B cell (primary cell): ENCODE data around the gene GPR180. TPM values are rescaled to one million over a fixed set of nuclear protein-coding genes. Genes with fewer than 3 reads are reported as not detected.

Source experiments
- ATAC-seq: fragments of 200-7000 bp; cut with Tn5 transposase; one replicate; pipeline ENCODE4 v1.10.0; 2021; ENCODE audit warnings: low read depth, mild to moderate bottlenecking, moderate number of reproducible peaks, moderate library complexity
- CTCF ChIA-PET: fragments of 350-600 bp; sonication (Branson Sonifier 250); formaldehyde crosslinking; loops from one replicate; lab custom pipeline; 2021; ENCODE audit warnings: antibody characterized with exemption, inconsistent platforms; lab: Charles Lee
- POLR2A ChIA-PET: fragments of 350-600 bp; sonication (Branson Sonifier 250); formaldehyde crosslinking; loops from one replicate; lab custom pipeline; 2021; ENCODE audit warnings: antibody characterized with exemption; lab: Charles Lee
- DNase-seq: peaks from one replicate; pipeline ENCODE4 v3.0.0; 2013
- H2AFZ ChIP-seq: 2 replicates; pipeline ENCODE4 v1.6.1; 2012; ENCODE audit warnings: mild to moderate bottlenecking, low read depth, low read length; ENCODE audit not compliant: insufficient read depth, poor library complexity, severe bottlenecking
- H3K27ac ChIP-seq, 2 donors: 1 replicate in 1 of 2; 2 replicates in 1 of 2; pipeline ENCODE4 v1.5.1; 2012 to 2013; ENCODE audit warnings: low read length in 2 of 2, mild to moderate bottlenecking in 2 of 2, moderate library complexity in 1 of 2
- H3K27me3 ChIP-seq, 4 experiments: fragments of 200-600 bp in 1 of 4; sonication (generic) in 1 of 4; replicated peaks in 1 of 4; 1 replicate in 2 of 4; 2 replicates in 2 of 4; pipeline versions ENCODE4 v1.6.1 to v1.7.0; 2013 to 2016; ENCODE audit warnings: low read length in 3 of 4, mild to moderate bottlenecking in 2 of 4, mixed read lengths in 1 of 4, moderate library complexity in 1 of 4; ENCODE audit not compliant: insufficient read depth in 4 of 4, control insufficient read depth in 3 of 4; ENCODE audit errors: control extremely low read depth in 1 of 4
- H3K36me3 ChIP-seq, 2 experiments: replicated peaks in 1 of 2; 1 replicate in 1 of 2; 2 replicates in 1 of 2; pipeline versions ENCODE4 v1.6.1 to v1.7.1; 2013; ENCODE audit warnings: low read length in 1 of 2; ENCODE audit not compliant: insufficient read depth in 2 of 2, control insufficient read depth in 1 of 2; ENCODE audit errors: control extremely low read depth in 1 of 2, extremely low read depth in 1 of 2
- H3K4me1 ChIP-seq, 2 donors: fragments of 200-600 bp in 1 of 2; sonication (generic) in 1 of 2; 1 replicate in 1 of 2; 2 replicates in 1 of 2; pipeline versions ENCODE4 v1.5.1 to v1.6.1; 2013 to 2017; ENCODE audit warnings: low read length in 2 of 2; ENCODE audit not compliant: control insufficient read depth in 2 of 2, insufficient read depth in 2 of 2
- H3K4me2 ChIP-seq: replicated peaks from 2 replicates; pipeline ENCODE3; 2012; ENCODE audit warnings: mild to moderate bottlenecking, low read depth, low read length; ENCODE audit not compliant: poor library complexity, severe bottlenecking
- H3K4me3 ChIP-seq, 5 experiments: fragments of 200-600 bp in 1 of 5; sonication (generic) in 1 of 5; 1 replicate in 3 of 5; 2 replicates in 2 of 5; pipeline versions ENCODE4 v1.5.1 to v1.7.0; 2011 to 2016; ENCODE audit warnings: low read length in 4 of 5, mild to moderate bottlenecking in 4 of 5, low read depth in 2 of 5, control low read depth in 1 of 5, moderate library complexity in 1 of 5; ENCODE audit not compliant: insufficient read depth in 1 of 5; ENCODE audit errors: control extremely low read depth in 1 of 5, extremely low read depth in 1 of 5
- H3K79me2 ChIP-seq: fragments of 200-600 bp; sonication (generic); one replicate; pipeline ENCODE4 v1.6.0; 2016; ENCODE audit warnings: low read length; ENCODE audit not compliant: control insufficient read depth, insufficient read depth
- H3K9ac ChIP-seq: fragments of 200-600 bp; sonication (generic); 2 replicates; pipeline ENCODE4 v1.6.1; 2017; ENCODE audit warnings: mild to moderate bottlenecking, low read length, moderate library complexity
- H3K9me3 ChIP-seq, 3 donors: one replicate each; pipeline versions ENCODE4 v1.6.1 to v1.7.1; 2013; ENCODE audit warnings: low read length in 2 of 3; ENCODE audit not compliant: control insufficient read depth in 2 of 3, insufficient read depth in 1 of 3; ENCODE audit errors: control extremely low read depth in 1 of 3
- H4K20me1 ChIP-seq: 2 replicates; pipeline ENCODE4 v1.6.0; 2012; ENCODE audit warnings: mild to moderate bottlenecking, low read length; ENCODE audit not compliant: insufficient read depth, control insufficient read depth, poor library complexity, severe bottlenecking
- H3K27ac Mint-ChIP-seq: one replicate; pipeline ENCODE4 v1.8.0; 2021; ENCODE audit warnings: mixed read lengths
- H3K27me3 Mint-ChIP-seq: one replicate; pipeline ENCODE4 v1.8.0; 2021; ENCODE audit warnings: mixed read lengths
- H3K4me1 Mint-ChIP-seq: one replicate; pipeline ENCODE4 v1.8.0; 2021; ENCODE audit warnings: mixed read lengths
- H3K4me3 Mint-ChIP-seq: one replicate; pipeline ENCODE4 v1.8.0; 2021; ENCODE audit warnings: mixed read lengths
- H3K9me3 Mint-ChIP-seq: one replicate; pipeline ENCODE4 v1.8.0; 2022; ENCODE audit warnings: mixed read lengths; ENCODE audit not compliant: insufficient read depth
- EZH2 ChIP-seq: IDR thresholded peaks from 2 replicates; pipeline ENCODE4 v1.6.1; 2012; ENCODE audit warnings: borderline replicate concordance, low read depth, mild to moderate bottlenecking, moderate library complexity, low read length; ENCODE audit not compliant: insufficient read depth, poor library complexity, severe bottlenecking
- WGBS: methylation state at CpG from one replicate; pipeline ENCODE4 v1.1.5; 2013; ENCODE audit warnings: missing lambda C conversion rate; ENCODE audit not compliant: insufficient coverage; 5-methylcytosine and 5-hydroxymethylcytosine counted together
- intact Hi-C: fragments of 100-400 bp; cut with micrococcal nuclease; formaldehyde crosslinking; loops from one replicate; pipeline ENCODE4 v1.10.0; 2022
- polyA plus RNA-seq: library from polyadenylated mRNA; depleted of rRNA; stranded (reverse); fragments of >200 nt; gene quantifications from 2 replicates; pipeline ENCODE4 v1.2.3, GENCODE V29; 2012
- total RNA-seq, 2 donors: library from RNA; stranded (reverse); fragments of 120-200 nt in 1 of 2; gene quantifications; 1 replicate in 1 of 2; 2 replicates in 1 of 2; pipeline versions ENCODE4 v1.2.3 to v1.2.4, GENCODE V29; 2013 to 2022
- TF ChIP-seq, protein P1 (sequence below): fragments of 200-600 bp; IDR thresholded peaks from one replicate; pipeline ENCODE4 v1.8.0; 2022; ENCODE audit warnings: antibody characterized with exemption, mild to moderate bottlenecking

GPR180 gene
- total and polyA plus RNA-seq, 2 donors (not counting 1 experiment from before 2014, with no cell fraction given), result 1.2 to 4.7 TPM

DNA sequence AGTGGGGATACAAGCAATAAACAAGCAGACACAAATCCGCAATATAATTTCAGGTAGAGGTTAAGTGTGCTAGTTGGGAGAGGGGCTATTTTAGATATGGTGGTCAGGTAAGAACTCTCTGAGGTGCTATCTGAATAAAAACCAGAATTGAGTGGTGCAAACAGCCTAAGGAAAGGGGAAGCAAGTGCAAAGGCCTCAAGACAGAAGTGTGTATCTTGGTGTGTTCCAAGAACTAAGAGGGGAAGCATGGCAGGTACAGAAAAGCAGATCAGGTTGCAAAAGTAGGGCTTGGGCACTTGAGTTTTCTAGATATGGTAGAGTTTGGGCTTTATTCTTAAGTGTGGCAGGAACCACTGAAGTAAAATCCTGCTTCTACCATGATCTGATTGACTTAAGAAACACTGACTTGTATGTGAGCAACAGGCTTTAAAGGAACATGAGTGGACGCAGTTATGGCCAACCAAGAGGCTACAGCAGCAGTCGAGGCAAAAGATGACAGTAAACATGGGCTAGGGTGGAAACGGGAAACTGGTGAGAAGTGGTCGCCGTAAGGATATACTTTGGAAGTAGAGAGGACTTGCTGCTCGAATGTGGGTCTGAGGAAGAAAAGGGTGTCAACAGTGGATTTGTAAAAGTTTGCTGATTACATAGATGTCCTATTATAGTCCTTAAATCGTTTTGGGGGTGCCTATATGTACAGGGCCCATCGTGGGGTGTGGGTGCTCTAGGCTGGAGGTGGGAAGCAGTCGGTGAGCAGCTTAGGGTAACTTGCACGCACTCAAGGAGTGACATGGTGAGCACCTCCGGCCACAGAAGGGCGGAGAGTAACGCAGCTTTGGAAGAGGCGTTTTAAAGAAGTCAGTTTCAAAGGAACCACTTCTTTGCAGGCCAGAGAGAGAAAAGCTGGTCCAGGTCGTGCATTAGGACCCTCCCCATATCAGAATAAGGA is 6.4 kb upstream of the GPR180 start:
- Histone ChIP-seq H3K9me3 (no peaks in the 10 kb centered on the region), H4K20me1 (no peaks in the 10 kb centered on the region), H3K27ac (peak overlapping the region; percentile 70 to 71), H3K36me3 (peaks cover 8 to 12% of the 10 kb centered on the region in 2 experiments), H3K79me2 (peaks cover 35% of the 10 kb centered on the region), H3K9ac (peak overlapping the region; percentile 81), H2AFZ (peak overlapping the region; percentile 92), H3K27me3 (no peaks in the 10 kb centered on the region), H3K4me3 (peak overlapping the region; percentile 88 to 99 (median 98)), H3K4me2 (peak overlapping the region; percentile 71), H3K4me1 (peaks cover 19 to 23% of the 10 kb centered on the region in 2 donors)
- Mint-ChIP-seq H3K27ac (peak overlapping the region; percentile 90), H3K9me3 (peaks cover 2% of the 10 kb centered on the region), H3K27me3 (no peaks in the 10 kb centered on the region), H3K4me3 (peak overlapping the region; percentile 89), H3K4me1 (peaks cover 29% of the 10 kb centered on the region)
- POLR2A ChIA-PET, result interaction anchor here (0.6 to 2.2 kb wide), 2 partner anchors 46 to 139 kb away, joined by 3 to 32 read pairs; no protein-coding TSS in a partner anchor
- ATAC-seq (peak; percentile 26), DNase-seq (no peak)
- 3% methylated on average over 15 of the region's 16 CpGs for WGBS
- CTCF ChIA-PET, result interaction anchor here (0.9 to 1.7 kb wide), 4 partner anchors 10 to 46 kb away, joined by 5 to 10 read pairs (median 6); no protein-coding TSS in a partner anchor
- TF ChIP-seq, protein P1, sequence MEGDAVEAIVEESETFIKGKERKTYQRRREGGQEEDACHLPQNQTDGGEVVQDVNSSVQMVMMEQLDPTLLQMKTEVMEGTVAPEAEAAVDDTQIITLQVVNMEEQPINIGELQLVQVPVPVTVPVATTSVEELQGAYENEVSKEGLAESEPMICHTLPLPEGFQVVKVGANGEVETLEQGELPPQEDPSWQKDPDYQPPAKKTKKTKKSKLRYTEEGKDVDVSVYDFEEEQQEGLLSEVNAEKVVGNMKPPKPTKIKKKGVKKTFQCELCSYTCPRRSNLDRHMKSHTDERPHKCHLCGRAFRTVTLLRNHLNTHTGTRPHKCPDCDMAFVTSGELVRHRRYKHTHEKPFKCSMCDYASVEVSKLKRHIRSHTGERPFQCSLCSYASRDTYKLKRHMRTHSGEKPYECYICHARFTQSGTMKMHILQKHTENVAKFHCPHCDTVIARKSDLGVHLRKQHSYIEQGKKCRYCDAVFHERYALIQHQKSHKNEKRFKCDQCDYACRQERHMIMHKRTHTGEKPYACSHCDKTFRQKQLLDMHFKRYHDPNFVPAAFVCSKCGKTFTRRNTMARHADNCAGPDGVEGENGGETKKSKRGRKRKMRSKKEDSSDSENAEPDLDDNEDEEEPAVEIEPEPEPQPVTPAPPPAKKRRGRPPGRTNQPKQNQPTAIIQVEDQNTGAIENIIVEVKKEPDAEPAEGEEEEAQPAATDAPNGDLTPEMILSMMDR, result no peak
- TF ChIP-seq EZH2, result no peak
- intact Hi-C loops, result no loop called here
